Measurements from ENCODE around the gene WDR38. TPM values are rescaled to one million over a fixed set of nuclear protein-coding genes. Genes with fewer than 3 reads are reported as not detected.

WDR38 gene
- total and polyA plus RNA-seq, 9 of the 15 experiments (the other 6 are each of a cell fraction or from before 2014, with no cell fraction given): not detected

DNA sequence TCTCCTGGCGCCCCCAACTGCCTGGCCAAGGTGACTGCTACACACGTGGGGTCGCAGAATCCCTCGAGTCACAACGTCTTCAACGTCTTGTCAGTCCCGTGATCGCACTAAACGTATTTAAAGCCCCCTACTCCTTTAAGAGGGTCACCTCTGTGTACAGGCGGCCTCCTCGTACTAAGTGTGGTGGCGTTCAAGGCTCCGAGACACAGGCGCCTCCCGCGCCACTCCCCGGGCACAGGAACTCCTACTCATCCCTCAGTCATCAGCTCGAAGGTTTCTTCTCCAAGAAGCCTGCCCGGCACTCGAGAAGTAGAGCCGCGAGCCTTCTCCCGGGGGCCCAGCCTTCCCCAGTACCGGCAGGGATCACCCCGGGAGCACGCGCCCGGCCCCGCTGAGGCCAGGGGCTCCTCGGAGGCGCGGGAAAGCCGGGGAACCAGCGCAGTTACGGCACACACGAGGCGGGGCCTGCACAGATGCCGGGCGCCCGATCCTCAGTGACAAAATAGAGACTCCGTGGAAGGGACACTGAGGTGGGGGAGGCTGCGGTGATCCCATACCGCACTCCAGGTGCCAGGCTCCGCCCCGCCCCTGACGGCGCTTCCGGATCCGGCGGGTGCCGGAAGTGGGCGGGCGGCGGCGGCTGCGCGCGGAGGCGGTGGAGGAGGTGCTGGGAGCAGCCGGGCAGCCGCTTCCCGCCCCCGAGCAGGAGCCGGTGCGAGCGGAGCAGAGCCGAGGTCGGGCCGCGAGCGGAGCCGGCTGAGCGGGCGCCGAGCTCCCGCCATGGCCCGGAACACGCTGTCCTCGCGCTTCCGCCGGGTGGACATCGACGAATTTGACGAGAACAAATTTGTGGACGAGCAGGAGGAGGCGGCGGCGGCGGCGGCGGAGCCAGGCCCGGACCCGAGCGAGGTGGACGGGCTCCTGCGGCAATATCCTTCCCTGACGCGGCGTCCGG, 15.5 kb downstream of the WDR38 start:
- FAIRE-seq: peak; percentile 63
- H3K4me2 ChIP-seq (ENCODE audit: insufficient read depth, low read length): peak overlapping the region; percentile 100
- H3K9ac ChIP-seq (ENCODE audit: insufficient read depth in 1 of 2, low read depth in 2 of 2, low read length in 2 of 2): peak overlapping the region; percentile 98 to 99
- H3K27ac ChIP-seq (ENCODE audit: extremely low read depth, low read depth, low read length): peak overlapping the region; percentile 97
- H3K27me3 ChIP-seq (ENCODE audit: control insufficient read depth in 2 of 2, insufficient read depth in 2 of 2, low read length in 2 of 2): no peaks in the 10 kb centered on the region
- under 1% methylated on average over 80 of the region's 101 CpGs for WGBS (ENCODE audit: insufficient coverage, low coverage, missing lambda C conversion rate)
- CTCF ChIA-PET (ENCODE audit: low intra/inter-chr PET ratio): interaction anchor here (1.1 kb wide), 1 partner anchor 97 kb away, joined by 3 read pairs; no protein-coding TSS in a partner anchor
- peaks cover 16% of the 10 kb centered on the region for H3K9me1 ChIP-seq (ENCODE audit: control insufficient read depth, insufficient read depth, low read length)
- H4K20me1 ChIP-seq (replicated peaks; ENCODE audit: control insufficient read depth, insufficient read depth, low read length): peaks cover 25% of the 10 kb centered on the region
- intact Hi-C loops (cut with micrococcal nuclease) (loop anchor here (5.0 kb wide), 1 partner anchor 374 kb away; the partner anchor contains the start of gene HSPA5), in situ Hi-C loops (cut with MboI) (loop anchor here (10.0 kb wide), 1 partner anchor 276 kb away; the partner anchor contains the start of gene SCAI)
- POLR2A ChIA-PET: interaction anchor here (0.6 to 1.5 kb wide), 7 partner anchors 10 to 360 kb away, joined by 3 to 6 read pairs (median 4); no protein-coding TSS in a partner anchor
- H3K4me3 ChIP-seq: peak overlapping the region; percentile 91
- peaks cover 43% of the 10 kb centered on the region for H3K36me3 ChIP-seq (ENCODE audit: control insufficient read depth, insufficient read depth, low read length)
- peak overlapping the region; percentile 65 for H2AFZ ChIP-seq (ENCODE audit: low read depth, low read length)
- BruUV-seq (replicated peaks): TSS peak; percentile 94
- peaks cover 72% of the 10 kb centered on the region for H3K79me2 ChIP-seq (ENCODE audit: control insufficient read depth, insufficient read depth, low read length)
- peaks cover 35 to 50% of the 10 kb centered on the region in 2 experiments for H3K4me1 ChIP-seq (replicated peaks in 1 of 2; ENCODE audit: control insufficient read depth in 2 of 2, insufficient read depth in 2 of 2, low read length in 2 of 2)
- peak; percentile 87 for ATAC-seq
- DNase-seq (ENCODE audit: extremely low read depth in 1 of 4, low spot score in 3 of 4): peak; percentile 91 to 97 (median 94)
- no peaks in the 10 kb centered on the region for H3K9me3 ChIP-seq (replicated peaks; ENCODE audit: control insufficient read depth, insufficient read depth, low read depth, low read length)
- TF ChIP-seq TBL1XR1 (IDR thresholded peaks at IDR 0.05; ENCODE audit: low read length in 2 of 2) (no peak; a peak in 1 of 4 replicates), AFF1 (IDR thresholded peaks at IDR 0.05; ENCODE audit: low read depth in 1 of 2, partially characterized antibody in 2 of 2) (peak in 1 of 2 experiments; percentile 19), EZH2 (IDR thresholded peaks at IDR 0.05; ENCODE audit: borderline replicate concordance, low read depth, low read length) (no peak), FOXM1 (IDR thresholded peaks at IDR 0.05; ENCODE audit: low read depth) (no peak), FOXM1 (CRISPR knock-in tag; IDR thresholded peaks at IDR 0.05; ENCODE audit: low read depth) (no peak), THRAP3 (IDR thresholded peaks at IDR 0.05; ENCODE audit: borderline replicate concordance) (no peak), EP300 (IDR thresholded peaks at IDR 0.05; ENCODE audit: low read length) (no peak), POLR2G (IDR thresholded peaks at IDR 0.05; ENCODE audit: low read depth, low read length) (peak; percentile 99), IRF1 (CRISPR knock-in tag; IDR thresholded peaks at IDR 0.05; ENCODE audit: borderline replicate concordance) (no peak), L3MBTL2 (IDR thresholded peaks at IDR 0.05) (peak; percentile 90), MYNN (IDR thresholded peaks at IDR 0.05) (peak; percentile 48; the same call in 1 of the 2 replicates), MYNN (CRISPR knock-in tag; IDR thresholded peaks at IDR 0.05) (no peak), BACH1 (tag; IDR thresholded peaks at IDR 0.05) (no peak), DMBX1 (CRISPR knock-in tag; IDR thresholded peaks at IDR 0.05; ENCODE audit: borderline replicate concordance) (no peak), NRF1 (conservative IDR thresholded peaks at IDR 0.05 in 1 of 2, IDR thresholded peaks at IDR 0.05 in 1 of 2) (peak; percentile 90 to 91)

Measured in K562 (cell line).